Liver (tissue), 9 donors: ENCODE measurements around the gene L3MBTL1. TPM values are rescaled to one million over a fixed set of nuclear protein-coding genes. Genes with fewer than 3 reads are reported as not detected.

Experiments used
- DNase-seq: peaks from one replicate; pipeline ENCODE4 v3.0.0-alpha.2; 2017; ENCODE audit warnings: low spot score
- H3K27ac ChIP-seq, 2 donors: one replicate each; pipeline ENCODE4 v1.7.0; 2013; ENCODE audit warnings: inconsistent platforms in 2 of 2, low read length in 2 of 2, control low read depth in 1 of 2, low read depth in 1 of 2, mild to moderate bottlenecking in 1 of 2
- H3K27me3 ChIP-seq, 4 donors: one replicate each; pipeline versions ENCODE4 v1.6.1 to v1.7.0; 2013; ENCODE audit warnings: low read length in 3 of 4, inconsistent platforms in 1 of 4, mild to moderate bottlenecking in 1 of 4, moderate library complexity in 1 of 4; ENCODE audit not compliant: control insufficient read depth in 4 of 4, insufficient read depth in 4 of 4
- H3K36me3 ChIP-seq, 4 donors: one replicate each; pipeline versions ENCODE4 v1.6.1 to v1.7.0; 2013; ENCODE audit warnings: low read length in 3 of 4, mild to moderate bottlenecking in 3 of 4, low read depth in 1 of 4, moderate library complexity in 1 of 4; ENCODE audit not compliant: control insufficient read depth in 4 of 4, insufficient read depth in 3 of 4
- H3K4me1 ChIP-seq, 4 donors: one replicate each; pipeline versions ENCODE4 v1.6.1 to v1.7.0; 2013; ENCODE audit warnings: low read length in 3 of 4, mild to moderate bottlenecking in 3 of 4, moderate library complexity in 1 of 4; ENCODE audit not compliant: control insufficient read depth in 4 of 4, insufficient read depth in 4 of 4
- H3K4me3 ChIP-seq, 3 donors: one replicate each; pipeline versions ENCODE4 v1.6.1 to v1.7.0; 2013; ENCODE audit warnings: low read length in 3 of 3, control low read depth in 1 of 3, low read depth in 1 of 3, mild to moderate bottlenecking in 1 of 3
- H3K9ac ChIP-seq, 2 donors: one replicate each; pipeline ENCODE4 v1.7.0; 2013; ENCODE audit warnings: low read length in 2 of 2, mild to moderate bottlenecking in 2 of 2, moderate library complexity in 2 of 2, control low read depth in 1 of 2, low read depth in 1 of 2
- H3K9me3 ChIP-seq, 4 donors: one replicate each; pipeline versions ENCODE4 v1.6.1 to v1.7.0; 2013; ENCODE audit warnings: low read length in 3 of 4; ENCODE audit not compliant: control insufficient read depth in 4 of 4
- EGR1 ChIP-seq, 2 donors: IDR thresholded peaks; 2 replicates each; pipeline ENCODE4 v1.6.1; 2016 to 2018; ENCODE audit warnings: antibody characterized with exemption in 2 of 2, low read depth in 2 of 2
- FOXA1 ChIP-seq: IDR thresholded peaks from 2 replicates; pipeline ENCODE4 v1.6.1; 2016; ENCODE audit warnings: antibody characterized with exemption
- FOXA2 ChIP-seq: IDR thresholded peaks from 2 replicates; pipeline ENCODE4 v1.6.1; 2016; ENCODE audit warnings: antibody characterized with exemption
- GABPA ChIP-seq, 2 donors: IDR thresholded peaks in 1 of 2; conservative IDR thresholded peaks in 1 of 2; 2 replicates each; pipeline ENCODE4 v1.6.1; 2016; ENCODE audit warnings: antibody characterized with exemption in 2 of 2, mild to moderate bottlenecking in 1 of 2, moderate library complexity in 1 of 2
- JUND ChIP-seq, 2 donors: IDR thresholded peaks; 2 replicates each; pipeline ENCODE4 v1.6.1; 2016; ENCODE audit warnings: antibody characterized with exemption in 2 of 2
- NR2F2 ChIP-seq: IDR thresholded peaks from 2 replicates; pipeline ENCODE4 v1.6.1; 2016; ENCODE audit warnings: antibody characterized with exemption
- RAD21 ChIP-seq, 2 donors: IDR thresholded peaks; 2 replicates each; pipeline ENCODE4 v1.6.1; 2016; ENCODE audit warnings: antibody characterized with exemption in 2 of 2, mild to moderate bottlenecking in 2 of 2
- SP1 ChIP-seq: IDR thresholded peaks from 2 replicates; pipeline ENCODE4 v1.6.1; 2018; ENCODE audit warnings: antibody characterized with exemption, mild to moderate bottlenecking
- TAF1 ChIP-seq: conservative IDR thresholded peaks from 2 replicates; pipeline ENCODE4 v1.6.1; 2016; ENCODE audit warnings: antibody characterized with exemption, mild to moderate bottlenecking
- YY1 ChIP-seq: IDR thresholded peaks from 2 replicates; pipeline ENCODE4 v1.6.1; 2016; ENCODE audit warnings: antibody characterized with exemption, mild to moderate bottlenecking
- WGBS: extraction: QIAGEN DNeasy Blood & Tissue Kit; methylation state at CpG from one replicate; pipeline ENCODE4 v1.1.7; 2013; 5-methylcytosine and 5-hydroxymethylcytosine counted together
- polyA plus RNA-seq, 2 donors: library from polyadenylated mRNA; stranded (reverse) in 1 of 2; unstranded in 1 of 2; fragments of 200-250 nt in 1 of 2; fragments of >200 nt in 1 of 2; fragmentation: Nextera tagmentation in 1 of 2; extraction: Ambion mirVana in 1 of 2; gene quantifications; one replicate each; pipeline versions ENCODE4 v1.2.1 to v1.2.3, GENCODE V29; 2013 to 2015
- total RNA-seq, 2 donors: library from RNA; depleted of rRNA; stranded (reverse); fragments of >200 nt; gene quantifications; one replicate each; pipeline ENCODE4 v1.2.3, GENCODE V29; 2014
- TF ChIP-seq, protein P1 (sequence below): IDR thresholded peaks from 2 replicates; pipeline ENCODE4 v1.6.1; 2016; ENCODE audit warnings: antibody characterized with exemption
- TF ChIP-seq, protein P2 (sequence below): IDR thresholded peaks from 2 replicates; pipeline ENCODE4 v1.6.1; 2016; ENCODE audit warnings: antibody characterized with exemption
- TF ChIP-seq, protein P3 (sequence below): fragments of 150-350 bp; IDR thresholded peaks from 2 replicates; pipeline ENCODE4 v1.5.1; 2017; ENCODE audit warnings: improper control_type of control experiment, low read depth, low read length; ENCODE audit not compliant: missing input control
- donor health status: healthy.
- donor health status: healthy.
- donor health status: healthy.
- donor health status: healthy.
- donor health status: healthy.

Gene L3MBTL1
- total and polyA plus RNA-seq, 4 donors: 0.45 to 5.6 (median 2.0) TPM

DNA sequence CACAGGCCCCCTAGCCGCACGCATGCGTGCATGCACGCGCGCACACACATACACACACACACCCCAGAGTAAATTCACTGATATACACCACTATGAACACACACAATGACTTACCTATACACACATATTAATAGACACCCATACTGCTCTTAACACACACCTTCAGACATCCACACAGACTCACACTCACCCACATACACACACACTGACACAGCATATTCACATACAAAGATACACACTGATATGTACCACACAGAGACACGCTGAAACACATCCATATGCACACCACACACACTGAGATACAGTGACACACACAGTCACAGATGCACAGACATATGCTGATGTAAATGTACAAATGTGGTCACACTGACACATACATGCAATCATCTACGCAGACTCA lies 57.0 kb downstream of the L3MBTL1 start:
- Histone ChIP-seq H3K27me3 (no peaks in the 10 kb centered on the region), H3K9ac (no peak overlapping the region), H3K4me1 (peaks cover 3 to 19% (median 10%) of the 10 kb centered on the region in 4 donors), H3K9me3 (no peaks in the 10 kb centered on the region), H3K36me3 (peaks cover 14 to 43% (median 24%) of the 10 kb centered on the region in 4 donors), H3K4me3 (no peak overlapping the region), H3K27ac (no peak overlapping the region)
- 95% methylated on average over 8 of the region's 8 CpGs for WGBS
- no peak for DNase-seq
- TF ChIP-seq GABPA (IDR thresholded peaks at IDR 0.05 in 1 of 2, conservative IDR thresholded peaks at IDR 0.05 in 1 of 2) (no peak), NR2F2 (no peak), RAD21 (IDR thresholded peaks at IDR 0.05) (no peak), FOXA1 (no peak), SP1 (no peak), JUND (IDR thresholded peaks at IDR 0.05) (no peak), YY1 (no peak), FOXA2 (no peak), EGR1 (IDR thresholded peaks at IDR 0.05; ENCODE audit: low read depth in 2 of 2) (no peak)
- TF ChIP-seq, protein P1, sequence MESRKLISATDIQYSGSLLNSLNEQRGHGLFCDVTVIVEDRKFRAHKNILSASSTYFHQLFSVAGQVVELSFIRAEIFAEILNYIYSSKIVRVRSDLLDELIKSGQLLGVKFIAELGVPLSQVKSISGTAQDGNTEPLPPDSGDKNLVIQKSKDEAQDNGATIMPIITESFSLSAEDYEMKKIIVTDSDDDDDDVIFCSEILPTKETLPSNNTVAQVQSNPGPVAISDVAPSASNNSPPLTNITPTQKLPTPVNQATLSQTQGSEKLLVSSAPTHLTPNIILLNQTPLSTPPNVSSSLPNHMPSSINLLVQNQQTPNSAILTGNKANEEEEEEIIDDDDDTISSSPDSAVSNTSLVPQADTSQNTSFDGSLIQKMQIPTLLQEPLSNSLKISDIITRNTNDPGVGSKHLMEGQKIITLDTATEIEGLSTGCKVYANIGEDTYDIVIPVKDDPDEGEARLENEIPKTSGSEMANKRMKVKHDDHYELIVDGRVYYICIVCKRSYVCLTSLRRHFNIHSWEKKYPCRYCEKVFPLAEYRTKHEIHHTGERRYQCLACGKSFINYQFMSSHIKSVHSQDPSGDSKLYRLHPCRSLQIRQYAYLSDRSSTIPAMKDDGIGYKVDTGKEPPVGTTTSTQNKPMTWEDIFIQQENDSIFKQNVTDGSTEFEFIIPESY: no peak
- TF ChIP-seq, protein P2, sequence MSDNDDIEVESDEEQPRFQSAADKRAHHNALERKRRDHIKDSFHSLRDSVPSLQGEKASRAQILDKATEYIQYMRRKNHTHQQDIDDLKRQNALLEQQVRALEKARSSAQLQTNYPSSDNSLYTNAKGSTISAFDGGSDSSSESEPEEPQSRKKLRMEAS: no peak
- TF ChIP-seq, protein P3, sequence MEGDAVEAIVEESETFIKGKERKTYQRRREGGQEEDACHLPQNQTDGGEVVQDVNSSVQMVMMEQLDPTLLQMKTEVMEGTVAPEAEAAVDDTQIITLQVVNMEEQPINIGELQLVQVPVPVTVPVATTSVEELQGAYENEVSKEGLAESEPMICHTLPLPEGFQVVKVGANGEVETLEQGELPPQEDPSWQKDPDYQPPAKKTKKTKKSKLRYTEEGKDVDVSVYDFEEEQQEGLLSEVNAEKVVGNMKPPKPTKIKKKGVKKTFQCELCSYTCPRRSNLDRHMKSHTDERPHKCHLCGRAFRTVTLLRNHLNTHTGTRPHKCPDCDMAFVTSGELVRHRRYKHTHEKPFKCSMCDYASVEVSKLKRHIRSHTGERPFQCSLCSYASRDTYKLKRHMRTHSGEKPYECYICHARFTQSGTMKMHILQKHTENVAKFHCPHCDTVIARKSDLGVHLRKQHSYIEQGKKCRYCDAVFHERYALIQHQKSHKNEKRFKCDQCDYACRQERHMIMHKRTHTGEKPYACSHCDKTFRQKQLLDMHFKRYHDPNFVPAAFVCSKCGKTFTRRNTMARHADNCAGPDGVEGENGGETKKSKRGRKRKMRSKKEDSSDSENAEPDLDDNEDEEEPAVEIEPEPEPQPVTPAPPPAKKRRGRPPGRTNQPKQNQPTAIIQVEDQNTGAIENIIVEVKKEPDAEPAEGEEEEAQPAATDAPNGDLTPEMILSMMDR: no peak

DNA sequence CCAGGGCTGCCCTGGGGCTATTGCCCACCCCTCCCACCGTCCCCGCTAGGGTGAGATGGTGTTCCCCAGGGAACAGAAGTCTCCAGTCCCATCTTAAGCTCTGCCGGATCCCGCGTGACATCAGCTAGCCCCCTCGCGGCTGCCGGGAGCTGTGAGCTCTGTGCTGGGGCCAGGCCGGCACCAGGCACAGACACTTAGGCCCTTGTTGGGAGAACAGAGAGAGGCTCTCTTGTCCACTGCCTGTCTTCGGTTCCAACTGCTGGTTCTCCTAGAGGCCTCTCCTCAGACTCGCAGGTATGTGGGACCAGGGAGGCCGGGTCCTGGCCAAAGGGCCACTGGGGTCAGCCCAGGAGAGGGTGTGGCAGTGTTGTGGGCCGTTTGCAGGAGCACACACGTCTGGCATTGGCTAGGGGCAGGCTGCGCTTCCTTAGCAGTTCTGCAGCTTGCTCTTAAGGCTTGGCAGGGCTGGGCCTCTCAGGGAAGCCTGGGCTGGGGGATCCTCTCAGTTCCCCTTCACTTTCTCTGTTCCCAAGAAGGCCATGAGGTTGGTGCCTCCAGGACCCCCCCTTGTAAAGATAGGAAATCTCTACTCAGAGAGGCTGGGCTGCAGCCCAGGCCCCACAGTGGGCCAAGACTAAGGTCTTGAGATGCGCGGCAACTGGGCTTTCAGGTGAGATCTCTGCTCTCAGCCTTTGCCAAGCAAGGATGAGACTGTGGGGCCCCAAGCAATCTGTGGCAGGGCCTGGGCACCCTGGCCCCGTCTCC lies 57.7 kb downstream of the L3MBTL1 start:
- 86% methylated on average over 18 of the region's 18 CpGs for WGBS
- Histone ChIP-seq H3K9ac (no peak overlapping the region), H3K27ac (no peak overlapping the region), H3K27me3 (no peaks in the 10 kb centered on the region), H3K9me3 (no peaks in the 10 kb centered on the region), H3K4me3 (no peak overlapping the region), H3K36me3 (peaks cover 14 to 50% (median 31%) of the 10 kb centered on the region in 4 donors), H3K4me1 (peaks cover 3 to 17% (median 8%) of the 10 kb centered on the region in 4 donors)
- TF ChIP-seq, protein P3: no peak
- TF ChIP-seq FOXA2 (no peak), SP1 (no peak), TAF1 (no peak)
- TF ChIP-seq, protein P1: no peak
- no peak for DNase-seq
